K562 (cell line): ENCODE measurements around the gene RAD54L.

Experiments used
- BHLHE40 ChIP-seq: IDR thresholded peaks from 2 replicates; pipeline ENCODE4 v1.6.1; 2011; ENCODE audit warnings: low read length, improper control_type of control experiment
- HCFC1 ChIP-seq: IDR thresholded peaks from 2 replicates; pipeline ENCODE4 v1.6.1; 2012; ENCODE audit warnings: low read depth, low read length, improper control_type of control experiment
- POLR2A ChIP-seq: fragments of 450-650 bp; conservative IDR thresholded peaks from 2 replicates; pipeline ENCODE4 v1.6.1; 2016
- ZFX ChIP-seq: sonication (generic); formaldehyde crosslinking; IDR thresholded peaks from 2 replicates; pipeline ENCODE4 v1.8.0; 2022; ENCODE audit warnings: mild to moderate bottlenecking, missing genetic modification reagents, moderate library complexity
- ZNF77 ChIP-seq: fragments of 250-450 bp; sonication (Bioruptor Pico); IDR thresholded peaks from 2 replicates; pipeline ENCODE4 v1.5.0; 2020
- TF ChIP-seq, protein P1 (sequence below), 3 experiments: IDR thresholded peaks in 2 of 3; conservative IDR thresholded peaks in 1 of 3; 2 replicates each; pipeline ENCODE4 v1.5.1; 2011 to 2012; ENCODE audit warnings: low read length in 3 of 3, mild to moderate bottlenecking in 3 of 3, control low read depth in 2 of 3, improper control_type of control experiment in 1 of 3, inconsistent platforms in 1 of 3, low read depth in 1 of 3, mixed read lengths in 1 of 3, moderate library complexity in 1 of 3; ENCODE audit not compliant: insufficient read depth in 2 of 3
- TF ChIP-seq, protein P2 (sequence below), 2 experiments: fragments of 450-650 bp; formaldehyde crosslinking in 1 of 2; IDR thresholded peaks; 2 replicates each; pipeline versions ENCODE4 v1.4.0 to v1.6.1; 2014 to 2020; ENCODE audit warnings: mild to moderate bottlenecking in 2 of 2, borderline replicate concordance in 1 of 2, low read depth in 1 of 2
- TF ChIP-seq, protein P3 (sequence below), 2 experiments: fragments of 450-650 bp in 1 of 2; IDR thresholded peaks; 2 replicates each; pipeline ENCODE4 v1.6.1; 2011 to 2017; ENCODE audit warnings: low read depth in 2 of 2, antibody characterized with exemption in 1 of 2, borderline replicate concordance in 1 of 2, low read length in 1 of 2, mild to moderate bottlenecking in 1 of 2, mixed read lengths in 1 of 2; ENCODE audit not compliant: control insufficient read depth in 1 of 2

DNA sequence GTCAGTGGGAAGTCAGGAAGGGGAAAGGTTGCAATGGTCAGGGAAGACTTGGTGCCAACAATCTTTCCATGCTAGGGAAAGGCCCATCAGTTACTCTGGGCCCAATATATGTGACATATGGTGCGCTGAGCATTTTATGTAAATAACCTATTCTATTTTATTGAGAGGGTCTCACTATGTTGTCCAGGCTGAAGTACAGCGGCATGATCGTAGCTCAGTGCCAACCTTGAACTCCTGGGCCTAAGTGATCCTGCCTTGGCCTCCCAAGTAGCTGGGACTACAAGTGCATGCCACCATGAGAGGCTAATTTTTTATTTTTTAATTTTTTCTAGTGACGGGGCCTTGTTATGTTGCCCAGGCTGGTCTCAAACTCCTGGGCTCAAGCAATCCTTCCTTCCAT, 62.8 kb downstream of the RAD54L start:
- TF ChIP-seq BHLHE40, result no peak
- no peak for TF ChIP-seq ZNF77 (CRISPR knock-in tag)
- TF ChIP-seq, protein P1, sequence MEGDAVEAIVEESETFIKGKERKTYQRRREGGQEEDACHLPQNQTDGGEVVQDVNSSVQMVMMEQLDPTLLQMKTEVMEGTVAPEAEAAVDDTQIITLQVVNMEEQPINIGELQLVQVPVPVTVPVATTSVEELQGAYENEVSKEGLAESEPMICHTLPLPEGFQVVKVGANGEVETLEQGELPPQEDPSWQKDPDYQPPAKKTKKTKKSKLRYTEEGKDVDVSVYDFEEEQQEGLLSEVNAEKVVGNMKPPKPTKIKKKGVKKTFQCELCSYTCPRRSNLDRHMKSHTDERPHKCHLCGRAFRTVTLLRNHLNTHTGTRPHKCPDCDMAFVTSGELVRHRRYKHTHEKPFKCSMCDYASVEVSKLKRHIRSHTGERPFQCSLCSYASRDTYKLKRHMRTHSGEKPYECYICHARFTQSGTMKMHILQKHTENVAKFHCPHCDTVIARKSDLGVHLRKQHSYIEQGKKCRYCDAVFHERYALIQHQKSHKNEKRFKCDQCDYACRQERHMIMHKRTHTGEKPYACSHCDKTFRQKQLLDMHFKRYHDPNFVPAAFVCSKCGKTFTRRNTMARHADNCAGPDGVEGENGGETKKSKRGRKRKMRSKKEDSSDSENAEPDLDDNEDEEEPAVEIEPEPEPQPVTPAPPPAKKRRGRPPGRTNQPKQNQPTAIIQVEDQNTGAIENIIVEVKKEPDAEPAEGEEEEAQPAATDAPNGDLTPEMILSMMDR (IDR thresholded peaks at IDR 0.05 in 2 of 3, conservative IDR thresholded peaks at IDR 0.05 in 1 of 3; ENCODE audit: insufficient read depth in 2 of 3, low read depth in 1 of 3, low read length in 3 of 3), result no peak
- TF ChIP-seq ZFX (CRISPR knock-in tag), result no peak
- no peak for TF ChIP-seq POLR2A
- TF ChIP-seq, protein P2, sequence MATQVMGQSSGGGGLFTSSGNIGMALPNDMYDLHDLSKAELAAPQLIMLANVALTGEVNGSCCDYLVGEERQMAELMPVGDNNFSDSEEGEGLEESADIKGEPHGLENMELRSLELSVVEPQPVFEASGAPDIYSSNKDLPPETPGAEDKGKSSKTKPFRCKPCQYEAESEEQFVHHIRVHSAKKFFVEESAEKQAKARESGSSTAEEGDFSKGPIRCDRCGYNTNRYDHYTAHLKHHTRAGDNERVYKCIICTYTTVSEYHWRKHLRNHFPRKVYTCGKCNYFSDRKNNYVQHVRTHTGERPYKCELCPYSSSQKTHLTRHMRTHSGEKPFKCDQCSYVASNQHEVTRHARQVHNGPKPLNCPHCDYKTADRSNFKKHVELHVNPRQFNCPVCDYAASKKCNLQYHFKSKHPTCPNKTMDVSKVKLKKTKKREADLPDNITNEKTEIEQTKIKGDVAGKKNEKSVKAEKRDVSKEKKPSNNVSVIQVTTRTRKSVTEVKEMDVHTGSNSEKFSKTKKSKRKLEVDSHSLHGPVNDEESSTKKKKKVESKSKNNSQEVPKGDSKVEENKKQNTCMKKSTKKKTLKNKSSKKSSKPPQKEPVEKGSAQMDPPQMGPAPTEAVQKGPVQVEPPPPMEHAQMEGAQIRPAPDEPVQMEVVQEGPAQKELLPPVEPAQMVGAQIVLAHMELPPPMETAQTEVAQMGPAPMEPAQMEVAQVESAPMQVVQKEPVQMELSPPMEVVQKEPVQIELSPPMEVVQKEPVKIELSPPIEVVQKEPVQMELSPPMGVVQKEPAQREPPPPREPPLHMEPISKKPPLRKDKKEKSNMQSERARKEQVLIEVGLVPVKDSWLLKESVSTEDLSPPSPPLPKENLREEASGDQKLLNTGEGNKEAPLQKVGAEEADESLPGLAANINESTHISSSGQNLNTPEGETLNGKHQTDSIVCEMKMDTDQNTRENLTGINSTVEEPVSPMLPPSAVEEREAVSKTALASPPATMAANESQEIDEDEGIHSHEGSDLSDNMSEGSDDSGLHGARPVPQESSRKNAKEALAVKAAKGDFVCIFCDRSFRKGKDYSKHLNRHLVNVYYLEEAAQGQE (IDR thresholded peaks at IDR 0.05; ENCODE audit: borderline replicate concordance), result no peak
- TF ChIP-seq, protein P2 (CRISPR knock-in tag; IDR thresholded peaks at IDR 0.05; ENCODE audit: low read depth), result no peak
- no peak for TF ChIP-seq HCFC1
- TF ChIP-seq, protein P3, sequence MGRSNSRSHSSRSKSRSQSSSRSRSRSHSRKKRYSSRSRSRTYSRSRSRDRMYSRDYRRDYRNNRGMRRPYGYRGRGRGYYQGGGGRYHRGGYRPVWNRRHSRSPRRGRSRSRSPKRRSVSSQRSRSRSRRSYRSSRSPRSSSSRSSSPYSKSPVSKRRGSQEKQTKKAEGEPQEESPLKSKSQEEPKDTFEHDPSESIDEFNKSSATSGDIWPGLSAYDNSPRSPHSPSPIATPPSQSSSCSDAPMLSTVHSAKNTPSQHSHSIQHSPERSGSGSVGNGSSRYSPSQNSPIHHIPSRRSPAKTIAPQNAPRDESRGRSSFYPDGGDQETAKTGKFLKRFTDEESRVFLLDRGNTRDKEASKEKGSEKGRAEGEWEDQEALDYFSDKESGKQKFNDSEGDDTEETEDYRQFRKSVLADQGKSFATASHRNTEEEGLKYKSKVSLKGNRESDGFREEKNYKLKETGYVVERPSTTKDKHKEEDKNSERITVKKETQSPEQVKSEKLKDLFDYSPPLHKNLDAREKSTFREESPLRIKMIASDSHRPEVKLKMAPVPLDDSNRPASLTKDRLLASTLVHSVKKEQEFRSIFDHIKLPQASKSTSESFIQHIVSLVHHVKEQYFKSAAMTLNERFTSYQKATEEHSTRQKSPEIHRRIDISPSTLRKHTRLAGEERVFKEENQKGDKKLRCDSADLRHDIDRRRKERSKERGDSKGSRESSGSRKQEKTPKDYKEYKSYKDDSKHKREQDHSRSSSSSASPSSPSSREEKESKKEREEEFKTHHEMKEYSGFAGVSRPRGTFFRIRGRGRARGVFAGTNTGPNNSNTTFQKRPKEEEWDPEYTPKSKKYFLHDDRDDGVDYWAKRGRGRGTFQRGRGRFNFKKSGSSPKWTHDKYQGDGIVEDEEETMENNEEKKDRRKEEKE (IDR thresholded peaks at IDR 0.05; ENCODE audit: borderline replicate concordance in 1 of 2, control insufficient read depth in 1 of 2, low read depth in 2 of 2, low read length in 1 of 2), result no peak
